Endothelial cell of umbilical vein (primary cell): ENCODE data around the gene SERPINB2. TPM values are rescaled to one million over a fixed set of nuclear protein-coding genes. Genes with fewer than 3 reads are reported as not detected.

Experiments
- BruUV-seq: library from RNA; stranded (reverse); fragments of 400-500 nt; replicated peaks from 2 replicates; lab custom pipeline; 2021; lab: Mats Ljungman, UMichigan
- CTCF ChIA-PET: fragments of 300-600, 350-600 bp; sonication (Branson Sonifier 250); formaldehyde crosslinking; loops from one replicate; lab custom pipeline; 2021; ENCODE audit warnings: antibody characterized with exemption, inconsistent platforms; lab: Charles Lee
- POLR2A ChIA-PET: fragments of 300-600, 350-600 bp; sonication (Branson Sonifier 250); formaldehyde crosslinking; loops from one replicate; lab custom pipeline; 2021; ENCODE audit warnings: antibody characterized with exemption, inconsistent platforms; lab: Charles Lee
- DNase-seq: peaks from one replicate; pipeline ENCODE4 v3.0.0-alpha.2; 2011; ENCODE audit warnings: low read depth, low spot score
- FAIRE-seq: peaks from 2 replicates; lab custom pipeline; 2011; peaks lifted over from hg19 to GRCh38; lab: Jason Lieb, UNC
- H2AFZ ChIP-seq: 2 replicates; pipeline ENCODE4 v1.6.0; 2012; ENCODE audit warnings: low read depth, low read length, control low read depth, inconsistent platforms
- H3K27ac ChIP-seq: 2 replicates; pipeline ENCODE4 v1.5.1; 2011; ENCODE audit warnings: low read depth, mild to moderate bottlenecking, control low read depth, low read length, moderate library complexity; ENCODE audit not compliant: insufficient read depth
- H3K27me3 ChIP-seq, 2 experiments: 2 replicates each; pipeline versions ENCODE4 v1.6.0 to v1.6.1; 2011; ENCODE audit warnings: low read length in 2 of 2, mixed read lengths in 1 of 2; ENCODE audit not compliant: control insufficient read depth in 2 of 2, insufficient read depth in 2 of 2
- H3K36me3 ChIP-seq, 2 experiments: 2 replicates in 1 of 2; 3 replicates in 1 of 2; pipeline ENCODE4 v1.5.1; 2011; ENCODE audit warnings: low read length in 2 of 2, mild to moderate bottlenecking in 1 of 2, moderate library complexity in 1 of 2; ENCODE audit not compliant: control insufficient read depth in 2 of 2, insufficient read depth in 2 of 2; ENCODE audit errors: extremely low read depth in 1 of 2
- H3K4me1 ChIP-seq: 3 replicates; pipeline ENCODE4 v1.5.1; 2011; ENCODE audit warnings: mild to moderate bottlenecking, low read length; ENCODE audit not compliant: control insufficient read depth, insufficient read depth; ENCODE audit errors: extremely low read depth
- H3K4me2 ChIP-seq: 2 replicates; pipeline ENCODE4 v1.6.1; 2011; ENCODE audit warnings: low read length, control low read depth, mixed read lengths; ENCODE audit not compliant: insufficient read depth
- H3K4me3 ChIP-seq, 3 experiments: fragments of 200-600 bp in 1 of 3; sonication (generic), shearing (Covaris generic) in 1 of 3; replicated peaks in 1 of 3; 2 replicates each; pipeline ENCODE4 v1.5.1; 2011 to 2016; ENCODE audit warnings: control low read depth in 3 of 3, low read length in 3 of 3, mild to moderate bottlenecking in 2 of 3, inconsistent platforms in 1 of 3, low read depth in 1 of 3, moderate library complexity in 1 of 3; ENCODE audit not compliant: insufficient read depth in 1 of 3
- H3K79me2 ChIP-seq: 2 replicates; pipeline ENCODE4 v1.6.0; 2012; ENCODE audit warnings: low read length, inconsistent platforms; ENCODE audit not compliant: control insufficient read depth, insufficient read depth
- H3K9ac ChIP-seq: replicated peaks from 2 replicates; pipeline ENCODE3; 2011; ENCODE audit warnings: low read length, control low read depth; ENCODE audit not compliant: insufficient read depth; ENCODE audit errors: extremely low read depth
- H3K9me1 ChIP-seq: replicated peaks from 3 replicates; pipeline ENCODE4 v1.6.0; 2011; ENCODE audit warnings: mild to moderate bottlenecking, low read length; ENCODE audit not compliant: control insufficient read depth, insufficient read depth; ENCODE audit errors: extremely low read depth
- H3K9me3 ChIP-seq: replicated peaks from 2 replicates; pipeline ENCODE4 v1.5.1; 2012; ENCODE audit warnings: low read length, inconsistent platforms; ENCODE audit not compliant: control insufficient read depth, insufficient read depth
- H4K20me1 ChIP-seq: replicated peaks from 2 replicates; pipeline ENCODE3; 2011; ENCODE audit warnings: mild to moderate bottlenecking, low read length; ENCODE audit not compliant: control insufficient read depth, insufficient read depth; ENCODE audit errors: extremely low read depth
- CTCF ChIP-seq, 2 donors: IDR thresholded peaks; 1 replicate in 1 of 2; 2 replicates in 1 of 2; pipeline ENCODE4 v1.5.1; 2011; ENCODE audit warnings: low read length in 2 of 2, mild to moderate bottlenecking in 2 of 2, moderate library complexity in 2 of 2, control low read depth in 1 of 2, inconsistent platforms in 1 of 2, low read depth in 1 of 2; ENCODE audit not compliant: insufficient read depth in 1 of 2; ENCODE audit errors: extremely low read depth in 1 of 2
- EZH2 ChIP-seq: IDR thresholded peaks from 2 replicates; pipeline ENCODE4 v1.6.1; 2012; ENCODE audit warnings: borderline replicate concordance, low read depth, mild to moderate bottlenecking, moderate library complexity, low read length, inconsistent platforms; ENCODE audit not compliant: severe bottlenecking
- FOS ChIP-seq: IDR thresholded peaks from 2 replicates; pipeline ENCODE4 v1.6.1; 2011; ENCODE audit warnings: mild to moderate bottlenecking, low read length, moderate library complexity, borderline replicate concordance; ENCODE audit not compliant: insufficient read depth
- GATA2 ChIP-seq: IDR thresholded peaks from 2 replicates; pipeline ENCODE4 v1.7.0; 2011; ENCODE audit warnings: low read depth, mild to moderate bottlenecking, moderate library complexity, mixed read lengths, low read length; ENCODE audit not compliant: insufficient read length, insufficient read depth
- JUN ChIP-seq: IDR thresholded peaks from 2 replicates; pipeline ENCODE4 v1.6.1; 2011; ENCODE audit warnings: borderline replicate concordance, low read depth; ENCODE audit not compliant: insufficient read length, insufficient read depth
- MYC ChIP-seq: IDR thresholded peaks from one replicate; pipeline ENCODE4 v1.6.1; 2011; ENCODE audit warnings: mild to moderate bottlenecking, low read depth, low read length
- POLR2A ChIP-seq: IDR thresholded peaks from 2 replicates; pipeline ENCODE4 v1.6.1; 2012; ENCODE audit warnings: low read depth, mild to moderate bottlenecking, control low read depth, low read length
- POLR2AphosphoS5 ChIP-seq: IDR thresholded peaks from 2 replicates; pipeline ENCODE4 v1.6.1; 2012; ENCODE audit warnings: low read depth, mild to moderate bottlenecking, control low read depth, low read length, moderate library complexity; ENCODE audit not compliant: insufficient read depth
- dilution Hi-C: fragments of 300-500 bp; cut with MboI; formaldehyde crosslinking; loops from one replicate; pipeline ENCODE4 v1.15.0; 2019; ENCODE audit warnings: low sequenced_read_pairs; ENCODE audit not compliant: extremely low pct_ligation_motif_present
- intact Hi-C: fragments of 100-400 bp; cut with micrococcal nuclease; formaldehyde crosslinking; loops from one replicate; pipeline ENCODE4 v1.10.0; 2022
- polyA plus RNA-seq, 4 experiments: library from polyadenylated mRNA; depleted of rRNA in 3 of 4; stranded (reverse) in 3 of 4; unstranded in 1 of 4; fragments of >200 nt; gene quantifications; 2 replicates each; pipeline versions ENCODE4 v1.2.1 to v1.2.3, GENCODE V29; 2011 to 2012; ENCODE audit warnings: missing spikeins in 1 of 4
- total RNA-seq: library from RNA; stranded (reverse); gene quantifications from 2 replicates; pipeline ENCODE4 v1.2.3, GENCODE V29; 2021

The SERPINB2 gene
- total and polyA plus RNA-seq, 2 donors (not counting 3 experiments of a cell fraction or from before 2014, with no cell fraction given): 0.24 to 2.5 TPM

DNA sequence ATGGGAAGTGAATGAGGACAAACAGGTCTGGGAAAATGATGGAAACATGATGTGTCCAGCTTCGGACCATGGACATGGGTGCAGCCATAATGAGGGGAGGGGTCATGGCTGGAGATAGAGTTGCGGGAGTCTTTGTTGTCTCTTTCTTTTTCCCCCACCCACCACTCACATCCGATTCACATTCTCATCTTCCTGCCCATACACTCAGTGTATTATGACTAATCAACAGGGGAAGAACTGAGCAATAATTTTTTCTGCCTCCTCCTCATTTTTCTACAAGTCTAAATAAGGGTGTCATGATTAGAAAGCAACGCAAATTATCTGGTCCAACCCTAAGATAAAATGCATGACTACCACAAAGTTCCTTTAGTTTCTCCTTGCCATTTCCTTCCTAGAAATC is 5.7 kb upstream of the SERPINB2 start:
- TF ChIP-seq CTCF (IDR thresholded peaks at IDR 0.05; ENCODE audit: extremely low read depth in 1 of 2, insufficient read depth in 1 of 2, low read depth in 1 of 2, low read length in 2 of 2): no peak
- peak; percentile 91 for TF ChIP-seq GATA2
- no peak for TF ChIP-seq MYC
- TF ChIP-seq POLR2AphosphoS5: peak; percentile 52
- TF ChIP-seq EZH2: no peak
- TF ChIP-seq POLR2A: no peak
- TF ChIP-seq FOS: peak; percentile 89
- TF ChIP-seq JUN: peak; percentile 55
- Histone ChIP-seq H3K4me2 (peak overlapping the region; percentile 44), H3K27me3 (no peaks in the 10 kb centered on the region), H4K20me1 (no peaks in the 10 kb centered on the region), H3K4me3 (no peak overlapping the region), H3K79me2 (no peaks in the 10 kb centered on the region), H3K27ac (peak overlapping the region; percentile 90), H3K36me3 (no peaks in the 10 kb centered on the region), H3K9me3 (no peaks in the 10 kb centered on the region), H3K4me1 (peaks cover 42% of the 10 kb centered on the region), H3K9ac (peak overlapping the region; percentile 10), H2AFZ (no peak overlapping the region), H3K9me1 (no peaks in the 10 kb centered on the region)
- intact Hi-C loops (loop anchor here (1.0 kb wide), 1 partner anchor 88 kb away; the partner anchor contains the start of gene SERPINB8), dilution Hi-C loops (no loop called here)
- no peak for FAIRE-seq
- CTCF ChIA-PET: no interaction called here
- DNase-seq: peak; percentile 70
- POLR2A ChIA-PET: no interaction called here
- BruUV-seq: no TSS peak
